ENCODE measurements around the gene WRAP53.

The WRAP53 gene

GRCh38 chr17:7684851-7685532 is 3.3 kb upstream of the WRAP53 start:
- DNase-seq: no peak

GRCh38 chr17:7685533-7686221 is 2.6 kb upstream of the WRAP53 start:
- peak; percentile 51 to 97 (median 88) for DNase-seq

GRCh38 chr17:7686222-7687071 is 1.8 kb upstream of the WRAP53 start:
- DNase-seq: peak; percentile 51 to 97 (median 89)

GRCh38 chr17:7687072-7687907 is 987 bp upstream of the WRAP53 start, which contains the start of gene TP53:
Gene TP53 (minus strand): TSS chr17:7687490. CDS start chr17:7676594, 10,896 bp downstream.
- DNase-seq: peak; percentile 27 to 91 (median 85)

GRCh38 chr17:7688808-7689316 is 585 bp downstream of the WRAP53 start:
- DNase-seq: no peak

- no peak for DNase-seq
These were observed 7.3 kb downstream of the WRAP53 start for GRCh38 chr17:7695586-7695985.

GRCh38 chr17:7697828-7698588 is 9.7 kb downstream of the WRAP53 start:
- no peak for DNase-seq

GRCh38 chr17:7700510-7700909 is 12.2 kb downstream of the WRAP53 start:
- DNase-seq: no peak

GRCh38 chr17:7701681-7702080 is 13.4 kb downstream of the WRAP53 start:
- no peak for DNase-seq

- DNase-seq: no peak
These were observed 14.5 kb downstream of the WRAP53 start for GRCh38 chr17:7702776-7703175.

- peak in 1 of 14 donors; percentile 29 for DNase-seq
These were observed 15.6 kb downstream of the WRAP53 start for GRCh38 chr17:7703584-7704479.

GRCh38 chr17:7704601-7705268 is 16.5 kb downstream of the WRAP53 start, which contains the start of gene EFNB3:
Gene EFNB3 (plus strand): TSS chr17:7705202. CDS start chr17:7705599, 397 bp downstream.
- DNase-seq: no peak

- no peak for DNase-seq
These were observed 17.3 kb downstream of the WRAP53 start for GRCh38 chr17:7705269-7706255.

GRCh38 chr17:7706631-7707354 is 18.5 kb downstream of the WRAP53 start:
- DNase-seq: no peak

- DNase-seq: no peak
These were observed 19.2 kb downstream of the WRAP53 start for GRCh38 chr17:7707446-7707845.

GRCh38 chr17:7707858-7708750 is 19.8 kb downstream of the WRAP53 start:
- DNase-seq: no peak
